Islet of Langerhans (tissue), 1 donor: ENCODE data around the gene MAG.

Experiments used
- FAIRE-seq: peaks from one replicate; lab custom pipeline; 2011; peaks lifted over from hg19 to GRCh38; lab: Jason Lieb, UNC

The MAG gene

GRCh38 chr19:35265126-35265899, 26.6 kb upstream of the MAG start:
- FAIRE-seq, result no peak

DNA sequence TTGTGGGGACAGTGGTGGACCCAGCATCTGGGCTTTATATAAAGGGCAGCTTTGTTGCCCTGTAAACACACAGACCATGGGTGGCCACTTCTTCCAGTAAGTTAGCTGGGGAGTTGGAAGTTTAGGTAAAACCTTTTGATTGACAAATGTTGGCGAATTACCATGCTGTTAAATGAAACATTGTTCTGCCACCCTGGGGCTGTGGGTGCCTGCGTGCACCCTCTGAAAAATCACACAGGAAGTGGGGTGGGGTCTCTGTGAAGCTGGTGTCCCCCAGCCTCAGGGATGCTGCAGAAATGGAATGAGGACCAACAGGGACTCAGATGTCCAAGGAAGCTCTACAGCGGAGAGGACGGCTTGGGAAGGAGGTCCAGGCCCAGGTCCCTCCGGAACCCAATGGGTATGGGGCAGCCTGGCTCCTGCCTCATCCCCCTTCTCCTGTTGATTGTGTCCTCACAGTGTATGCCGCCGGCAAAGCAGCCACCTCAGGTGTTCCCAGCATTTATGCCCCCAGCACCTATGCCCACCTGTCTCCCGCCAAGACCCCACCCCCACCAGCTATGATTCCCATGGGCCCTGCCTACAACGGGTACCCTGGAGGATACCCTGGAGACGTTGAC, 26.0 kb upstream of the MAG start:
- no peak for FAIRE-seq

DNA sequence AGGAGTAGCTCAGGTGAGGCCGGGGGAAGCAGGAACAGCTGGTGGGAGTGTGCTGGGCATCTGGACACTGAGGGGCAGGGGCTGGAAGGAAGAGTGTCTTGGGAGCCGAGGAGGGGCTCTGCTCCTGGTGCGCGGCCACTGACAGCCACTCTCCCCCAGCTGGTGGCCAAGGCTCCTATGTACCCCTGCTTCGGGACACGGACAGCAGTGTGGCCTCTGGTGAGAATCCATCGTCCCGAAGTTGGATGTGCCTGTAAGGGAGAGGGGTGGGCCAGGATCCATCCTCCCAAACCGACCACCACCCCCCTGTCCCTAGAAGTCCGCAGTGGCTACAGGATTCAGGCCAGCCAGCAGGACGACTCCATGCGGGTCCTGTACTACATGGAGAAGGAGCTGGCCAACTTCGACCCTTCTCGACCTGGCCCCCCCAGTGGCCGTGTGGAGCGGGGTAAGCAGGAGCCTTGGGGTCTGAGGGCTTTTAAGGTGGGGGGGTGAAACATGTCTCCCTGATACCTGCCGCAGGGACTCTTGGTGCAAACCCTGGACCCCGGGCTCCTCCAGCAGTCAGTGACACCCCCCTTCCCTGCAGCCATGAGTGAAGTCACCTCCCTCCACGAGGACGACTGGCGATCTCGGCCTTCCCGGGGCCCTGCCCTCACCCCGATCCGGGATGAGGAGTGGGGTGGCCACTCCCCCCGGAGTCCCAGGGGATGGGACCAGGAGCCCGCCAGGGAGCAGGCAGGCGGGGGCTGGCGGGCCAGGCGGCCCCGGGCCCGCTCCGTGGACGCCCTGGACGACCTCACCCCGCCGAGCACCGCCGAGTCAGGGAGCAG, 25.2 kb upstream of the MAG start:
- FAIRE-seq, result no peak

- FAIRE-seq, result no peak
Measured at GRCh38 chr19:35267353-35267817, 24.6 kb upstream of the MAG start.

DNA sequence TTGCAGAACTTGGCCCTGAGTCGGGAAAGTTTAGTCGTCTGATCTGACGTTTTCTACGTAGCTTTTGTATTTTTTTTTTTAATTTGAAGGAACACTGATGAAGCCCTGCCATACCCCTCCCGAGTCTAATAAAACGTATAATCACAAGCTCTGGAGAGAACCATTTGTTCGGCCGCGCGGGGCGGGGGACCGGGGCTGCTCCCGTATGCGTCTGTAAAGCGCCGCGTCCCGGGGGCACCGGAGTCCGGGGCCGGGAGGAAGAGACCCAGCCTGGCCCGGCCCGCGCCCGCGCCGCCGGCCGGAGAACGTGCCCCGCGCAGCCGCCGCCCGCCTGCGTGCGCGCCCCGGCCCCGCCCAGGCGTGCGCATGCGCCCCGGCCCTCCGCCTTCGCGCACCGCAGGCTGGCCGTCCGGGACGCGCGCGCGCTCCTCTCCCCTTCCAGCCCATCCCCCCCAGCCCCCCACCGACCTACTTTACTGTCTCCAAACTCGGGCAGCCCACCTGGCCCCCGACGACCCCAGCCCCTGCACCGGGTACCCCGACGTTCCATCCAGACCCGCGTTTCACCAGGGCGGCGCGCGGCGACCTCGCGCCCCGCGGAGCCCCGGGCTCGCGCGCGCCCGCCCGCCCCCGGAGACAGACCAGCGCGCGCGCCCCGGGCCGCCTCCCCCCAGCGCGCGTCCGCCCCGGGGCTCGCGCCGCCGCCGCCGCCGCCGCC, 24.0 kb upstream of the MAG start:
- FAIRE-seq, result no peak

DNA sequence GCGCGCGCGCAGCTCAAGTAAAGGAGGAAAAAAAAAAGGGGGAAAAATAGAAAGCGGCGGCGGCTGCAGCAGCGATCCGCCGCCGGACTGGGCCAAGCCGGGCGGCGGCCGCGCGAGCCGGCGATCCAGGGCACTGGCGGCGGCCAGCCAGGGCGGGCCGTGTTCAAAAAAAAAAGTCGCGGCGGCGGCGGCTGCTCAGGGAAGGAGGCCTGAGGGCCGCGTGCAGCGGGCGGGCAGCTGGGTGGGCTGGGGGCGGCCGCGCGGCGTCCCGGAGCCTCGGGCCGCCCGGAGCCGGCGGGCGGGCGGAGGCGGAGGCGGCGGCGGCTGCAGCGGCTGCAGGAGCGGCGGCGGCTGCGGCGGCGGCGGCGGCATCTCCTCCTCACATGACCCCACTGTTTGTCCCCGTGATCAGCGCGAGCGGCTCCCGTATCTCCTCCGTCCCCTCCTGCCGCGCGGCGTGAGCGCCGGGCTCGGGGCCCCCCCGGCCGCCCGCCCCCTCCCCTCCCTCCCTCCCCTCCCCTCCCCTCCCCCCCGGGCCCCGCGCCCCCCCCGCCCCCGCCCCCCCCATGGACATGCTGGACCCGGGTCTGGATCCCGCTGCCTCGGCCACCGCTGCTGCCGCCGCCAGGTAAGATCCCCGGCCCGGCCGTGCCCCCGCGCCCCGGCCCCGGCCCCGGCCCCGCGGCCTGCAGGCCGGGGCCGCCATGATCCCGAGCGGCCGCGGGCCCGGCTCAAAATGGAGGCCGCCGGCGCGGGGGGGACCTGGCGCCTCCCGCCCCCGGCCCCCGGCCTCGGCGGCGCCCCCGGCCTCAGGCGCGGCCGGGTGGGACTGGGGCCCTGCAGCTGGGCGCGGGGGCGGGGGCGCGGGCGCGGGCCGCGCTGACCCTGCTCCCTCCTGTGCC, 23.2 kb upstream of the MAG start, which contains the start of gene USF2:
Gene USF2 (plus strand): TSS at position 427 of the 902 bp plus-strand sequence. CDS start 140 bp downstream, at position 567.
- no peak for FAIRE-seq

DNA sequence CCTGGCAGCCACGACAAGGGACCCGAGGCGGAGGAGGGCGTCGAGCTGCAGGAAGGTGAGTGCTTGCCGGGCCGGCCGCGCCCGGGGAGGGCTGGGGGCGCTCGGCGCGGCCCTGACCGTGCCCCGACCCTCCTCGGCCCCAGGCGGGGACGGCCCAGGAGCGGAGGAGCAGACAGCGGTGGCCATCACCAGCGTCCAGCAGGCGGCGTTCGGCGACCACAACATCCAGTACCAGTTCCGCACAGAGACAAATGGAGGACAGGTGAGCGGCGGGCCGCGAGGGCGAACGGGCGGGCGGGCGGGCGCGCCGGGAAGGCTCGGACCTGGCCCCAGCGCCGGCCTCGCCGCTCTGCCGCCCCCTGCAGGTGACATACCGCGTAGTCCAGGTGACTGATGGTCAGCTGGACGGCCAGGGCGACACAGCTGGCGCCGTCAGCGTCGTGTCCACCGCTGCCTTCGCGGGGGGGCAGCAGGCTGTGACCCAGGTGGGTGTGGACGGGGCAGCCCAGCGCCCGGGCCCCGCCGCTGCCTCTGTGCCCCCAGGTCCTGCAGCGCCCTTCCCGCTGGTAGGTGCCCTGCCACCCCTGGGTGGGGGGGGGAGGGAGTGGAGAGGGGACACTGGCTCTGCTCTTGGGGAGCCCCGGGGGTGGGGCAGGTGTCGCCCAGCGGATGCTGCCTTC, 22.4 kb upstream of the MAG start:
- FAIRE-seq, result no peak

GRCh38 chr19:35270381-35270811, 21.6 kb upstream of the MAG start:
- FAIRE-seq, result no peak

DNA sequence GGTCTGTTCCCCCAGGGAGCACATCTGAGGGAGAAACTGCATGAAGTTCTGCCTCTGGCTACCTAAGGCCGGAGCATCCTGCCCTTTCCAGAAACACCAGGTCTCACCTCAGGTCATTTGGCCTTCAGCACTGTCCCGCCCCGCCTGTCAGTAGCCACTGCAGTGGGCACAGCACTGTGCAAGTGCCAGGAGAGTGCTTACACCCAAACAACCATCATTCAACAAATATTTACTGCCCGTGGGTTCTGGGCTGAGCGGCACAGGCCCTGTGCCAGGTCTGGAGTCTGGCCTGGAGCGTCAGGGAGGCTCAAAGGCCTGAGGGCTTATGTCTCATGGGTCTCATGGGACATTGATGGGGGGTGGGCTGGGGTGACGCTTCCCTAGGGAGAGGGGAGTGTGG, 20.4 kb upstream of the MAG start:
- FAIRE-seq, result no peak

GRCh38 chr19:35272122-35272719, 19.7 kb upstream of the MAG start:
- no peak for FAIRE-seq

- FAIRE-seq, result no peak
Measured at GRCh38 chr19:35272954-35273649, 18.9 kb upstream of the MAG start.

- no peak for FAIRE-seq
Measured at GRCh38 chr19:35273686-35274259, 18.2 kb upstream of the MAG start.

- no peak for FAIRE-seq
Measured at GRCh38 chr19:35274323-35274722, 17.6 kb upstream of the MAG start.

DNA sequence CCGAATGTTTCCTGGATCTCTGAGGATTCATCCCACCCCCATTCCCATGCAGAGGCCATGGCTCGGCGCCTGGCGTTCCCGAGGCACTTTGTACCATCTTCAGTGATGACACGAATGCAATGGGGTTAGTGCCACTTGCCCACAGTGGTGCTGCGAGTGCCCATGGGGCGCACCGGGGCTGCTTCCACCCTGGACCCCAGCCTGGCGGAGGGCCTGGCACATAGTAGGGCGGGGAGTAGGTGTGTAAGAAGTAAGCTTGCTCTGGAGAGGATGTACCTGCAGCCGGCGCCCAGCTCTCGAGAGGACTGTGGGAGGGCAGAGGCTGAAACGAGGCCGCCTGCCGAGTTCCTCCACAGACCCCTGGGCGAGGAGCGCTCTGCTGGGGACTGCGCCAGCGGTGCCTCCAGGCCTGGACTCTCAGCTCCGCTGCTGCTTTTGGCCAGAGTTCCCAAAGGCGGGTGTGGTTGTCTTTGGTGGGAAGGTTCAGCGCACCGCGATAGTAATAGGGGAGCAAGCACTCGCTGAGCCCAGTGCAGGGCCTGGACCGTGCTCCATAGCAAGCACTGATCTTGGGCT, 15.2 kb upstream of the MAG start:
- no peak for FAIRE-seq

GRCh38 chr19:35278578-35279284, 13.2 kb upstream of the MAG start:
- FAIRE-seq, result no peak

GRCh38 chr19:35279374-35279773, 12.6 kb upstream of the MAG start:
- FAIRE-seq, result no peak

- no peak for FAIRE-seq
Measured at GRCh38 chr19:35279985-35280821, 11.8 kb upstream of the MAG start.
